Stimulated activated CD8-positive, alpha-beta memory T cell treated with anti-CD3 and anti-CD28 coated beads, Interleukin-4, amount 100 ng/mL, for 48 hours (primary cell): ENCODE measurements around the gene RSPH6A.
"Not testable (repeated sequence)": the region's sequence is repeated elsewhere in the genome, so short reads cannot be mapped to it uniquely, and the experiment has no call there.

ENCODE experiments used
- DNase-seq: peaks from one replicate; pipeline ENCODE4 v3.0.0-alpha.2; 2020

RSPH6A gene

DNA sequence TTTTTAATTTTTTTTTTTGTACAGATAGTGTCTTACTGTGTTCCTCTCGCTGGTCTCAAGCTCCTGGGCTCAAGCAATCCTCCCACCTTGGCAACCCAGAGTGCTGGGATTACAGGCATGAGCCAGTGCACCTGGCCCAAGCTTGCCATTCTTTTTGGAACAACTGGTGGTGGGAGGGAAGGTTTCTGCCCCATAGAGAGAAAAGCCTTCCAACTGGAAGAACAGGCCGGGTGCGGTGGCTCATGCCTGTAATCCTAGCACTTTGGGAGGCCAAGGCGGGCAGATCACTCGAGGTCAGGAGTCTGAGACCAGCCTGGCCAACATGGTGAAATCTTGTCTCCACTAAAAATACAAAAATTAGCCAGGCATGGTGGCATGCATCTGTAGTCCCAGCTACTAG lies 15.6 kb downstream of the RSPH6A start:
- DNase-seq = not testable (repeated sequence)

DNA sequence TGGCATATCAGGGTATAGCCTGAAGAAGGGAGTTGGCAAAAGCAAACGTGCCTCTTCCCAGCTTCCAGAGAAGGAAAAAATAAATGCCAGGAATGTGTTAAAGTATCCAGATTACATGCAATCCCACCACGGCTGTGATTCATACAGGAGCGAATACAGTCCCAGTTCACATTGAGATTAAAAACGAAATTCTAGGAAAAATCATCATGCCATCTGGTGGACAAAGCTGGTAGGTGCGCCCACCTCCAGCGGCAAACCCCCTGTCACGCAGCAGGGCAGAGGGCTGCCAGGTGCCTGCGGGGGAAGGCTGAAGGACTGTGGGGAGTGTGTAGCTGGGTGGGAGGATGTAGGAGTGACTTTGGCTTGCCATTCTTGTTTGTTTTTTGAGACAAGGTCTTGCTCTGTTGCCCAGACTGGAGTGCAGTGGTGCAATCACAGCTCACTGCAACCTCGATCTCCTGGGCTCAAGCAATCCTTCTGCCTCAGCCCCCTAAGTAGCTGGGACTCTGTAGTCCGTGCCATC lies 16.1 kb downstream of the RSPH6A start:
- peak; percentile 76 for DNase-seq

DNA sequence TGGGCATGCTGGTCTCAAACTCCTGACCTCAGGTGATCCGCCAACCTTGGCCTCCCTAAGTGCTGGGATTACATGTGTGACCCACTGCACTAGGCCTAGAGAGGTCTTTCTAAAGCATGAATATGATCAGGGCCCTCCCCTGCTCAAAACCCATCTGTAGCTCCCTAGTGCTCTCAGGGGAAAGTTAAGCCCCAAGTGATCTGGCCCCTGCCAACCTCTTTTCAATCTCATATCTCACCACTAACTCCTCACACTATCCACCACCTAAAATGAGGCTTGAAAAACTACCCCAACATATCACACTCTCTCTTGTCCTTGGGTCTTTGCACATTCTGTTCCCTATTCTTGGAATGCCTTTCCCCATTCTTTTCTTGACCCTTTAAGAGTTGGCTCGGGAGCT lies 20.5 kb downstream of the RSPH6A start:
- no peak for DNase-seq

DNA sequence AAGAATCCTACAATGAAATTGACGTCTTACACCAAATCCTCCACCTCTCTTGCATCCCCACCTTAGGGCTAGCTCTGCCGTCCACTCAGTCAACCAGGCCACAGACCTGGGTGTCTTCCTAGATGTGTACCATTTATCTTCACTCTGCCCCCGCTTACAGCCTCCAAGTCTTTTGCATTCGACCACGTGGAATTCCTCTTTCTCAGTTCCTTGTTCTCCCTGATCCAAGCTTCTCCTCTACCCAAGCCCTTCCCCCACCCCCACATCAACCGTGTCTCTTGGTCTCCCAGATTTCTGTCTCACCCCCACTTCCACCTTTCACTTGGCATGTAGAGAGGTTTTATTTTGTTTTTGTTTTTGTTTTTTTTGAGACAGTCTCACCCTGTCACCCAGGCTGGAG lies 21.2 kb downstream of the RSPH6A start:
- no peak for DNase-seq

- DNase-seq = no peak
Observed at GRCh38 chr19:45793178-45793564, 21.9 kb downstream of the RSPH6A start.

DNA sequence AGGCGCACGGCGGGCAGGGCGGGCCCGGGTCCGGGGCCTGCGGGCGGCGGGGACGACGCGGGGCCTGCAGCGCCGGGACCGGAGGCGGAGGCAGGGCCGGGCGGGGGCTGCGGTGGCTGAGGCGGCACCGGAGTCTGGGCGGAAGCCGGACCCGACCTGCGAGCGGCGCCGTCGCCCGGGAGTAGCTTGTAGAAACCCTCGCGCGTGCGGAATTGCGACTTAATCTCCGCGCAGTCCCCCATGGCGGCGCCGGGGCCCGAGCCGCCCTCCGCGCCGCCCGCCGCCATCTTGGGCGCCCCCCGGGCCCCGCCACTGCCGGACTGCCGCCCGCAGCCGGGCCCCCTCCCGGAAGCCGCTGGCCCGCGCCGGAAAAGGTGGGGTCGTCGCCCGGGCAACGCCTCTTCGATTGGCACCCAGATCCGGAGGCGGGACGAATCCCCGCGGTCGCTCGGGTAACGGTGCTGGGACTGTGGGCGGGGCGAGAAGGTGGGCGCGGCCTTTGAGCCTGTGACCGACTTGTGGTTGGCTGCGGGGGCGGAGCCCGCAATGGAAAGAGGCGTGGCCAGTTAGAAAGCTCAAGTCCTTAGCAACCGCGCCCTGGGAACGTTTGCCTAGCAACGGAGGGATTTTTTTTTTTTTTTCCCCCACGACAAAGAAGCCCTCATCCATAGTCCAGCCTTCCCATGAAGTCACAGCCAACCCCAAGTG lies 22.5 kb downstream of the RSPH6A start, which contains the start of gene DMWD:
Gene DMWD, minus strand, starts transcription at position 376 of the 708 bp plus-strand sequence. Its CDS starts 89 bp downstream, at position 287.
- peak; percentile 100 for DNase-seq

DNA sequence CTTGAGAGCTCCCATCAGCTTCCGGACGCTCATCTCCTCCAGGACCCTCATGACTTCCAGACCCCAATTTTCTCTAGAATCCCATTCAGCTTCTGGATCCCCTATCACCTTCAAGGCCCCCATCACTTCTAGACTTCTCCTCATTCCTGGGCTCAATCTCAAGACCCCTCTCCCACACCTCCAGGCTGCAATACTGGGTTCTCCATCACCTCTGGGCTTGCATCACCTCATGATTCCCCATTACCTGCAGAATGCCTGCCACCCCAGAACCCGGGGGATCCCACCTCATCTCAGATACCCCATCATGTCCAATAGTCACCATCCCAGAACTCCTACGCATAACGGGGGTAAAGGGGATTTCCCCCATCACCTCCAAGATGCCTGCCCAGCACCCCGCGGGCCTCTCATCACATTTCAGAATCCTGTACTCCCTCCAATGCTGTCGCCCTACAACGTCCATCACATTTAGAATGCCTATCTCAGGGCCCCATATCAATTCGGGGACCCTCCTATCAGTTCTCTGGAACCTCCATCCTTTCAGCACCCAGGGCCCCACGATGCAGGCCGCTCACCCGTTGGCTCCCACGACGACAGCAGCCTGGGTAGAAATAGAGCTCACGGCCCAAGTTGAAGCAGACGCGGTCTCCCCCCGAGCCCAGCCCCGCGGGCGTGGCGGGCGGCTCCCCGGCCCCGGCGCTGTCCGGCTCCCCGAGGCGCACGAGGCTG lies 23.2 kb downstream of the RSPH6A start:
- DNase-seq = peak; percentile 54

DNA sequence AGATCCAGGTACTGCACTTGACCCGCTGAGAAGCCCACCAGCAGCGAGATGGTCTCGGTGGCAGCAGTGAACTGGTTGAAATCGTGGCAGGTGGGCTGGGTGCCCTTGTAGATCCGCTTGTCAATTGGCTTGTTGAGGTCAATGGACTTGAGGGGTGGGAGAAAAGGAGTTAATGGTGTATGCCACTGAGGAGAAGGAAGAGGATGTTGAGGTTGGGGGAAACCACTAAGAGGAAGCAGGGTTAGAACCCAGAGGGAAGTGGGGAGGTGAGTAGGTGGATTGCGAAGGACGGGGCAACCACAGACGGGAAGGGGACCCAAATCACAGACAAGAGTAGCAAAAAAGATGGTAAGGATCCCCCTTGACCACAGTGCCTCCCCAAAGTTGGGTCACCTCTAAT lies 24.2 kb downstream of the RSPH6A start:
- DNase-seq = peak; percentile 46

- no peak for DNase-seq
Observed at GRCh38 chr19:45789035-45789786, 25.9 kb downstream of the RSPH6A start.

GRCh38 chr19:45786533-45786894 lies 28.6 kb downstream of the RSPH6A start:
- DNase-seq = no peak

DNA sequence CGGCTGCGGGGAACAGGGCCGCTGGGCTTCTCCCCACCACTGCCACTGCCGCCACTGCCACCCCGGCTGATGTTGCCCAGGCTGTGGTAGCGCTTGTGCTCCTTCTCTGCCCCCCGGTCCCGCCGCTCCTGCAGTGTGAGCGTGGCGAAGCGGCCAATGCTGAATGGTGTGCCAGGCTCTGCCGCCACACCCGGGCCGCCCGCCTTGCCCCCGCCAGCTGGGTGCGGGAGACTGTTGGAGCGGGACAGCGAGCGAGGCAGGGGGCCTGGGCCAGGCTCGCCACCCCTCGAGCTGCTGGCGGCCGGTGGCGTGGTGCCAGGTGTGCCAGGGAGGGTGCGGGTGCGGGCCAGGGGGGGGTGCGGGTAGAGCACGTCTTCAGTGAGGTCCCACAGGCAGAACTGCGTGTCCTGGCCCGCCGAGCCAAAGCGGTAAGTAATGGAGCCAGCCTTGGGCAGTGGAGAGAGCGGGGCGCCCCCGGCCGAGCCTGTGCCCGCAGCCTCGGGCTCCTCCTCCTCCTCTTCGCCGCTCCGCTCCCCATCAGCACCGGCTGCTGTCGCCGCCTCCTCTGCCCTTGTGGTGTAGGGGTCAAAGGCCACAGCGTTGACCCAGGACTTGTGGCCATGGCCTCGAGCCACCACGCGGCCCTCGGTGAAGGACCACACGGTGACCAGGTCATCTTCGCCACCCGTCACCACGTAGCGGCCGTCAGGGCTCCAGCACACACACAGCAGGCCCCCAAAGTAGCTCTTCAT lies 29.2 kb downstream of the RSPH6A start:
- DNase-seq = no peak

DNA sequence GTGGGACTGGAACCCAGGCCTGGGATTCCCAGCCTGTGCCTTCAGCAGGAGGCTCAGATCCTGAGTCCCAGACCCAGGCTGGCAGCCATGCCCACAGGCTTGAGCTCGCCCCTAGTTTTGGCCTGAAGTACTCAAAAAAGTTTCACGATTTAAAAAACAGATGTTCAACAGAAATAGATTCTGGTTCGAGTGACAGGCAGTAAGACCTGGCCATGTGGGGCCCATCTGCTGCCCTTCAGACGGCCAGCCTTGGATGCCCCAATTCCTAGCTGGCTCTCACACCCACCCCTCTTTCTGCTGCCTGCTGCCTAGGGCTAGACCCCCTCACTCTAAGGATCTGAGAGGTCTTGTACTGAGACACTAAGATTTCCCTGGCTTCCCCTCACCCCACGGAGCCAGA lies 30.0 kb downstream of the RSPH6A start:
- no peak for DNase-seq

DNA sequence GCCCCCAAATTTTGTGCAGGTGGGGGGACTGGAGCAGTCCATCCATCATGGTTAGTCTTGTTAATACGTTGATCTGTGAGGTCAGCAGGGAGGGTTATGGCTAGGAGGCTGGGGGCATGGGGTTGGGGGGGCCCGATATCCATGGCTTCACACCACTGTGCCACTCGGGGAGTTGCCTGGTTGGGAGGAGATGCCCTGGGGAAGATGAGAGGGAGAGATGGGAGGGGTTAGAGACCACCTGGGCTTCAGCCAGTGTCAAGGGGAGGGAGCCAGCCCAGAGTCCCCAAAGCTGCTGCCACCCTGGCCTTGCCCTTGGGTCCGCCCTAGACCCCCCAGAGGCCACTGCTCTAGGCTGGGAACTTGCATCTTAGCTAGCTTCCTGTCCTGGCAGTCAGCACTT lies 31.0 kb downstream of the RSPH6A start:
- no peak for DNase-seq

GRCh38 chr19:45782820-45783785 lies 32.0 kb downstream of the RSPH6A start:
- no peak for DNase-seq

DNA sequence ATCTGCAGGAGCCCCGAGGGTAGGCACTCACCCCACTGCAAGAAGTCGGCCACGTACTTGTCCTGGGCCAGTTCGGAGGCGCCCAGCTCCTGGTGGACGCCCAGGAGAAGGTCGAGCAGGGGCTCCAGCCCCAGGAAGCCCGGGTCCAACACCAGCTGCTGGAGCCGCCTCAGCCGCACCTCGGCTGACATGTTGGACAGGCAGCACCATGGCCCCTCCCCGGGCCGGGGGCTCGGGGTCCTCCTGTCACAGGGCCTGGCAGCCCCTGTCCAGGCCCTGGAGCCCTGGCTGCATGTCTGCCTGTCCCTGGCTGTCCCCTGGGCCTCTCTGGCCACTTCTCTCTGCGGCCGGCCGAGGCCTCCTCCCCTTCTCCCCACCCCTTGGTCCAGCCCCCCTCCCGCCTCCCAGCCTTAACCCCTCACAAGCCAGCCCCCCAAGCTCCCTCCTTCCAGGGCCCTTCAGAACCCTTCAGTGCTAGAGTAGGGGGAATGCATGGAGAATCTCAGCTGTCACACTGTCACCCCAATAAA lies 32.9 kb downstream of the RSPH6A start, which contains the start of gene DMPK:
Gene DMPK, minus strand, starts transcription at position 329 of the 530 bp plus-strand sequence. Its CDS starts 138 bp downstream, at position 191.
- no peak for DNase-seq

GRCh38 chr19:45781214-45782161 lies 33.6 kb downstream of the RSPH6A start:
- no peak for DNase-seq

- DNase-seq = no peak
Observed at GRCh38 chr19:45780448-45781213, 34.5 kb downstream of the RSPH6A start.

- DNase-seq = no peak
Observed at GRCh38 chr19:45780146-45780447, 35.0 kb downstream of the RSPH6A start.
